SK-N-SH (cell line): Measurements from ENCODE around the gene ASCL5.

ENCODE experiments used
- SIN3A ChIP-seq: IDR thresholded peaks from 2 replicates; pipeline ENCODE4 v1.6.1; 2012; ENCODE audit warnings: low read depth, mild to moderate bottlenecking, low read length, moderate library complexity, borderline replicate concordance
- USF2 ChIP-seq: fragments of 150-350 bp; IDR thresholded peaks from 2 replicates; pipeline ENCODE4 v1.6.1; 2017; ENCODE audit warnings: antibody characterized with exemption, low read length, low read depth, borderline replicate concordance
- YY1 ChIP-seq: IDR thresholded peaks from 2 replicates; pipeline ENCODE4 v1.4.0; 2012; ENCODE audit warnings: low read depth, mild to moderate bottlenecking
- TF ChIP-seq, protein P1 (sequence below): fragments of 200-600 bp; sonication (generic); IDR thresholded peaks from 2 replicates; pipeline ENCODE4 v1.6.1; 2017; ENCODE audit warnings: antibody characterized with exemption, mild to moderate bottlenecking, moderate library complexity

DNA sequence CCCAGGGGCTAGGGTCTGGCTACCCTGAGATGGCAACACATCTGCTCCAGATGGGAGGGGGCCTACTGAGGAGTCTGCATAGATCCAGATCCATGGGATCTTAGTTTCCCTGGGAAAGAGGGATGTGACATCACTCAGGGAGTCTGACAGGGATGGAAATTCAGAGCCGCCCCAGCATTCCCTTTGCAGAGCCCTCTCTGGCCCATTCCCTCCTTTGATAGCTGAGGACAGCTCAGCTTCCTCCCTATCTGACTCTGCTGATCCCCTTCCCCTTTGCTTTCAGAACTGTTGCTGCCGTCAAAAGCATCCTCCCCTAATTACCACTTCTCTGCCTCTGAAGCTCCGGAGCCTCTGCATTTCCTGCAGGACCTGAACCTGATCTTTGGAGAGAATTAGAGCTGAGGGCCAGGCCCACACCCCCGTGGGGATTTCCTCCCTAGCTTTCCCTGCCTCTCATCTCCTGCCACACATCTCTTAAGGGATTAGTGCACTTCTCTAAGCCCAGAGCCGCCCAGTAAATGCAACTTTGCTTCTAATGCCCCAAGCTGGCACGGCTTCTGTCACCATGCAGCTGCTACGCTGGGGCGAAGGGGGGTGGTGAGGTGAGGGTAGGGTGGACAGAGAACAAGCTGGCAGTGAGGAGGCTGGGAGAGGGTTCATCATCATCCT lies 9.5 kb upstream of the ASCL5 start:
- TF ChIP-seq, protein P1, sequence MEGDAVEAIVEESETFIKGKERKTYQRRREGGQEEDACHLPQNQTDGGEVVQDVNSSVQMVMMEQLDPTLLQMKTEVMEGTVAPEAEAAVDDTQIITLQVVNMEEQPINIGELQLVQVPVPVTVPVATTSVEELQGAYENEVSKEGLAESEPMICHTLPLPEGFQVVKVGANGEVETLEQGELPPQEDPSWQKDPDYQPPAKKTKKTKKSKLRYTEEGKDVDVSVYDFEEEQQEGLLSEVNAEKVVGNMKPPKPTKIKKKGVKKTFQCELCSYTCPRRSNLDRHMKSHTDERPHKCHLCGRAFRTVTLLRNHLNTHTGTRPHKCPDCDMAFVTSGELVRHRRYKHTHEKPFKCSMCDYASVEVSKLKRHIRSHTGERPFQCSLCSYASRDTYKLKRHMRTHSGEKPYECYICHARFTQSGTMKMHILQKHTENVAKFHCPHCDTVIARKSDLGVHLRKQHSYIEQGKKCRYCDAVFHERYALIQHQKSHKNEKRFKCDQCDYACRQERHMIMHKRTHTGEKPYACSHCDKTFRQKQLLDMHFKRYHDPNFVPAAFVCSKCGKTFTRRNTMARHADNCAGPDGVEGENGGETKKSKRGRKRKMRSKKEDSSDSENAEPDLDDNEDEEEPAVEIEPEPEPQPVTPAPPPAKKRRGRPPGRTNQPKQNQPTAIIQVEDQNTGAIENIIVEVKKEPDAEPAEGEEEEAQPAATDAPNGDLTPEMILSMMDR: no peak
- TF ChIP-seq YY1 (no peak), SIN3A (no peak), USF2 (no peak)
